ENCODE measurements around the gene ATP1A3.

DNA sequence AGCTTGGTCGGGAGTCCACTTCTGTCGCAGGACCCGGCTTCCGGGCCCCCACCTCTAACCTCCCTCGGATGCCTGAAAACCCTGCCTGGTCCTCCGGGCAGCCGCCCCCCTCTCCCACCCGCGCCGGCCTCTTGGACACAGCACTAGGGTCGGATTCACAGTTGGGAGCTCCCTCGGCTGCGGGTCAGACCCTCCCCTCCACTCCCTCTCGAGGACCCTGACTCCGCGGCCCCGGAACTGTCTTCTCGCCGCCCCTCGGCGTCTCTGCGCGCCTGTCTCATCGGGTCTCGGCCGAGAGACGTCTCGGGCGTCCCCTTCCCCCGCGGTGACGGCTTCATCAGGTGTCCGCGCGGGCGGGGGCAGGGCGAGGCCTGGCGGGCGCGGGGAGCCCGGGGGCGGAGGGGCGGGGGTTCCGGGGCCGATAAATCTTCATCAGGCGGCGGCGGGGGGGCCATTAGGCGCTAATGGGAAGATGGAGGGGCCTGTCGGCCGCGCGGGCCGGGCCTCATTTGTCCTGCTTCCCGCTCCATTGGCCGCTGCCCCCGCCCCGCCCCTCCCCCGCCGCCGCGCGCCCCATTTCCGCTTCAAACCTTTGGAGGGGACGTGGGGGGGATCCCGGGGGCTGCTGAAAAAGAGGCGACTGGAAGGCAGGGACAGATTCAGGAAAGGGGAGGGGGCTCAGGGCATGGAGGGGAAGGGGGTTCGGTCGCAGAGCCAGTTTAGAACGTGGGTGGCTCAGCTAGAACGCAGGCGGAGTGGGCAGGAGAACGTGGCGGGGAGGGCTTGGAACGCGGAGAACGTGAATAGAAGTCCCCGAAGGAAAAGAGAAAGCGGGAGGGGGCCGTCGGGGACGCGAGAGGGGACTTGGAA, 53.9 kb downstream of the ATP1A3 start:
- TF ChIP-seq, protein P1, sequence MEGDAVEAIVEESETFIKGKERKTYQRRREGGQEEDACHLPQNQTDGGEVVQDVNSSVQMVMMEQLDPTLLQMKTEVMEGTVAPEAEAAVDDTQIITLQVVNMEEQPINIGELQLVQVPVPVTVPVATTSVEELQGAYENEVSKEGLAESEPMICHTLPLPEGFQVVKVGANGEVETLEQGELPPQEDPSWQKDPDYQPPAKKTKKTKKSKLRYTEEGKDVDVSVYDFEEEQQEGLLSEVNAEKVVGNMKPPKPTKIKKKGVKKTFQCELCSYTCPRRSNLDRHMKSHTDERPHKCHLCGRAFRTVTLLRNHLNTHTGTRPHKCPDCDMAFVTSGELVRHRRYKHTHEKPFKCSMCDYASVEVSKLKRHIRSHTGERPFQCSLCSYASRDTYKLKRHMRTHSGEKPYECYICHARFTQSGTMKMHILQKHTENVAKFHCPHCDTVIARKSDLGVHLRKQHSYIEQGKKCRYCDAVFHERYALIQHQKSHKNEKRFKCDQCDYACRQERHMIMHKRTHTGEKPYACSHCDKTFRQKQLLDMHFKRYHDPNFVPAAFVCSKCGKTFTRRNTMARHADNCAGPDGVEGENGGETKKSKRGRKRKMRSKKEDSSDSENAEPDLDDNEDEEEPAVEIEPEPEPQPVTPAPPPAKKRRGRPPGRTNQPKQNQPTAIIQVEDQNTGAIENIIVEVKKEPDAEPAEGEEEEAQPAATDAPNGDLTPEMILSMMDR (IDR thresholded peaks at IDR 0.05), result no peak
- no peak for TF ChIP-seq POLR2A (IDR thresholded peaks at IDR 0.05)
